ENCODE data around the gene HMCN2. TPM values are rescaled to one million over a fixed set of nuclear protein-coding genes. Genes with fewer than 3 reads are reported as not detected.

Gene HMCN2
- total RNA-seq, 1 experiment from 2014 or later, result not detected

DNA sequence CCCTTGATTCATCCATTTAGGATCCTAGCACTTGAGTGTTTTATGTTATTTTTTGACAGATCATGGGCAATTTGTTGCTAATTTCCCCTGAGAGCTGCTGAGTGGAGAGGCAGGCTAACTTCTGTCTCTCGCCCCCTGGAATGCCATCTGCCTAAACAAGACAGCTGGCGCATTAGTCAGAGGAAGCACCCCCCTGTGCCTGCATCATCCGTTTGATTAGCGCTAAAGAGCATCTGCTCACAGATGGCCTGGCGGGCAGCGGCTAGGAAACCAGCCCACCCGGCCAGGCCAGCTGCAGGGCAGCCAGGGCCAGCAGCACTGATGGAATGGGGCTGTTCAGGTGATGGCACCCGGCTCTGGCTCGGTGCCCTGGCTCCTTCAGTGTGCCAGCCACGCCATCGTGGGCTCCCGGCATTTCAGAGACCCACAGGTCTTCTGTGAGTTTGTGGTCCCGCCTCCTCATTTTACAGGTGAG, 156.3 kb downstream of the HMCN2 start:
- no peak for DNase-seq (ENCODE audit: low read depth, low spot score)
- in situ Hi-C loops (cut with HindIII; ENCODE audit: low pct_unique_long_range_greater_than_20kb, low sequenced_read_pairs), result no loop called here

GRCh38 chr9:130422546-130422945, 157.0 kb downstream of the HMCN2 start:
- no peak for DNase-seq (ENCODE audit: low read depth, low spot score)
- in situ Hi-C loops (cut with HindIII; ENCODE audit: low pct_unique_long_range_greater_than_20kb, low sequenced_read_pairs), result no loop called here

DNA sequence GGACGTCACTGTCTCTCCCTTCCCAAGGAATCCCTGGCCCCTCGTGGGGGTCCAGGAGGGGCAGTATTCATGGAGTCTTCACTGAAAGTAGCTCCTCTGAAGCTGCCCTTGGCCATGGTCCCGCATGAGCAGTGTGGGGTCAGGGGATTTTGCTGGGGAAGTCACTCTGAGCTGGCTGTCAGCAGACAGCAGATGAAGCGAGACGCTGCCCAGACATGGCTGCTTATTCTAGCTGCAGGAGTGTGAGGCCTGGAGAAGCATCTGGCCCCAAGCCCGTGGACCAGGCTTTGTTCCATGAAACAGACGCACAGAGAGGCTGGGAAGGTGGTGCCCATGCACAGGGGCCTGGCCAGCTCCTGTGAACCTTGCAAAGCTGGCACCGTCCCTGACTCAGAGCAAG, 157.7 kb downstream of the HMCN2 start:
- DNase-seq (ENCODE audit: low read depth, low spot score), result no peak
- in situ Hi-C loops (cut with HindIII; ENCODE audit: low pct_unique_long_range_greater_than_20kb, low sequenced_read_pairs), result no loop called here

DNA sequence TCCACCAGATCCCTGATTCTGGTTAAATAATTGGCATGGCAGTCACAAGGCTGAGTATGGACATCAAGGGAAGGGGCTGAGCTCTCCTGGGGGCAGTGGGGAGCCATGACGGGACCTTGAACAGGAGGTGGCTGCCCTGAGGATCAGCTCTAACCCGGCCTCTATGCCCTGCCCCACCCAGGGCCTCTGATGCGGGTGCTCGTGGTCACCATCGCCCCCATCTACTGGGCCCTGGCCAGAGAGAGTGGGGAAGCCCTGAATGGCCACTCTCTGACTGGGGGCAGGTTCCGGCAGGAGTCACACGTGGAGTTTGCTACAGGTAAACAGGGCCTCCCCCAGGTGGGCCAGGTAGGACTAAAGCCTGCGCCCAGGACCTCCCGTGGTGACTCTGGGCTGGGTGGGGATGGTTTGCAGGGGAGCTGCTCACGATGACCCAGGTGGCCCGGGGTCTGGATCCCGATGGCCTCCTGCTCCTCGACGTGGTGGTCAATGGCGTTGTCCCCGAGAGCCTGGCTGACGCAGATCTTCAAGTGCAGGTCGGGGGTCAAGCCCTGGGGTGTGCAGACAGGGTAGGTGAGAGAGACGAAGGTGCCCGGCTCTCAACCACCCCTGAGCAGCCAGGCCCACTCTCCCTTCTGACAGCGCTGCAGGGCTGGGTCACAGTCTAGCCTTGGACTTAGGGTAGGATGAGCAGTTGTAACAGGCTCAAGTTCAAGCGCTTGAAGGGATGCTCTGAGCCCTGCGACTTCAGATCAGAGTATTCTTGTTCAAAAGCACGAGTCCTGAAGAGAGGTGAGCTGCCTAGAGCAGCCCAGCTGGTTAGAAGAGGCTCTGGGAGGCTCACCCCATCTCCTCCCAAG, 159.3 kb downstream of the HMCN2 start:
- in situ Hi-C loops (cut with HindIII; ENCODE audit: low pct_unique_long_range_greater_than_20kb, low sequenced_read_pairs), result no loop called here
- no peak for DNase-seq (ENCODE audit: low read depth, low spot score)

DNA sequence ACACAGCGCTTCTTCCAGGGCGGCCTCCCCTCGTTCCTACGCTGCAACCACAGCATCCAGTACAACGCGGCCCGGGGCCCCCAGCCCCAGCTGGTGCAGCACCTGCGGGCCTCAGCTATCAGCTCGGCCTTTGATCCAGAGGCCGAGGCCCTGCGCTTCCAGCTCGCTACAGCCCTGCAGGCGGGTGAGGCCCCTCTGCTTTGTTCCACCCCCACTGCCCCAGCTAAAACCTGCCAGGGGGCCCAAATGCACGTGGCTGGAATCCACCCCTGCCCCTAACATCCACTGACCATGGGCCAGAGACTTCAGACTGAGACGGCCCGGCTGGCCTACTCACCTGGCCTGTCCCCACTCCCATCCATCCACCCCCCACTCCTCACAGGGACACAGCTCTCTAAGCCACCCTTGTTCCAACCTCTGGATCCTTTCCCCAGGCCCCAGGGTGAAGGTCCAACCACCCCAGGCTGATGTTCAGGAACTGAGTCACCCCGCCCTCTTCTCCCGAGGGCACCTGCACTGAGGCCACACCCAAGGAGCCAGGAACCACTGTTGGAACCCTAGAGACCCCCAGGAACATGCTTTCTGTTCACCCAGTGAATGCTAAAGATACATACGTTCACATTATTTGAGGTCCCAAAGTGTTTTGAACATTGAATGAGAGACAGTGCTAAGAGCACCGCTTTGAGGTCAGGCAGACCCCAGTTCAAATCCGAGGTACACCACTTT, 160.3 kb downstream of the HMCN2 start:
- no peak for DNase-seq (ENCODE audit: low read depth, low spot score)
- in situ Hi-C loops (cut with HindIII; ENCODE audit: low pct_unique_long_range_greater_than_20kb, low sequenced_read_pairs), result no loop called here

- DNase-seq (ENCODE audit: low read depth, low spot score), result no peak
- in situ Hi-C loops (cut with HindIII; ENCODE audit: low pct_unique_long_range_greater_than_20kb, low sequenced_read_pairs), result no loop called here
Observed at GRCh38 chr9:130426467-130426773, 160.9 kb downstream of the HMCN2 start.

DNA sequence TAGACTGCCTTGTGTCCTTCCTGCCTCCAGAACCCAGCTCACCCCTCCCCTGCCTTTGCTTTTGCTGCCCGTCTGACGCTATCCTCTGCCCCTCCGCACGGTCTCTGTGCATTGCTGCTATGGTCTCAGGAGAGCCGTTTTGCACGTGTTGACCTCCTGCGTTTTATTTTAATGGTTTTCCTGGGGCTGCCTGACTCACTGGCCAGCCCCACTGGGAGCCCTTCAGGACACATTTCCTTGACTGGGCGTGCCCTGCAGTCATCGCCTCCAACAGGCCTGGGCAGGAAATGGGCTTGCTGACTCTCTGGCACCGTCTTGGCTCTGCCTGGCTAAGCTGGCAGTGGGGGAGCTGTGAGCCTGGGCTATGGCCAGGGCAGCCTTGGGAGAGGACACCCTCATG, 161.3 kb downstream of the HMCN2 start:
- DNase-seq (ENCODE audit: low read depth, low spot score), result peak; percentile 26
- in situ Hi-C loops (cut with HindIII; ENCODE audit: low pct_unique_long_range_greater_than_20kb, low sequenced_read_pairs), result no loop called here

DNA sequence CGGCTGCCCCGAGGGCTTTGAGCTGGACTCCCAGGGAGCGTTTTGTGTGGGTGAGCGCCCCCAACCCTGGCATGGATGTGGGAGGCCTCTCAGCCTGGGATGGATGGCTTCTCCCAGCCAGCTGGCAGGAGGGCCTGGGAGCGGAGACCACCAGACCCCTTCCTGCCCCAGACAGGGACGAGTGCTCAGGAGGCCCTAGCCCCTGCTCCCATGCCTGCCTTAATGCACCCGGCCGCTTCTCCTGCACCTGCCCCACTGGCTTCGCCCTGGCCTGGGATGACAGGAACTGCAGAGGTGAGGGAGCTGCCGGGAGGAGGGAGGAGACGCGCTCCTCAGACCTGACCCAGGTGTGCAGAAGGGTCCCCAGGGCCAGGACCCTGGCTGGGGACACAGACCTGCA, 161.8 kb downstream of the HMCN2 start:
- no peak for DNase-seq (ENCODE audit: low read depth, low spot score)
- in situ Hi-C loops (cut with HindIII; ENCODE audit: low pct_unique_long_range_greater_than_20kb, low sequenced_read_pairs), result no loop called here

GRCh38 chr9:130428086-130428665, 162.6 kb downstream of the HMCN2 start:
- no peak for DNase-seq (ENCODE audit: low read depth, low spot score)
- in situ Hi-C loops (cut with HindIII; ENCODE audit: low pct_unique_long_range_greater_than_20kb, low sequenced_read_pairs), result no loop called here

GRCh38 chr9:130429381-130429780, 163.8 kb downstream of the HMCN2 start:
- DNase-seq (ENCODE audit: low read depth, low spot score), result no peak
- in situ Hi-C loops (cut with HindIII; ENCODE audit: low pct_unique_long_range_greater_than_20kb, low sequenced_read_pairs), result no loop called here

GRCh38 chr9:130429831-130430230, 164.3 kb downstream of the HMCN2 start:
- in situ Hi-C loops (cut with HindIII; ENCODE audit: low pct_unique_long_range_greater_than_20kb, low sequenced_read_pairs), result no loop called here
- no peak for DNase-seq (ENCODE audit: low read depth, low spot score)

DNA sequence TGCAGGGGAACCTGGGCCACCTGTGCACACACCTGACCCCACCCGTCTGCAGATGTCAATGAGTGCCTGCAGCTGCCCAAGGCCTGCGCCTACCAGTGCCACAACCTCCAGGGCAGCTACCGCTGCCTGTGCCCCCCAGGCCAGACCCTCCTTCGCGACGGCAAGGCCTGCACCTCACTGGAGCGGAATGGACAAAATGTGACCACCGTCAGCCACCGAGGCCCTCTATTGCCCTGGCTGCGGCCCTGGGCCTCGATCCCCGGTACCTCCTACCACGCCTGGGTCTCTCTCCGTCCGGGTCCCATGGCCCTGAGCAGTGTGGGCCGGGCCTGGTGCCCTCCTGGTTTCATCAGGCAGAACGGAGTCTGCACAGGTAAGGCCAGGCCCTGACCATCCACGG, 164.7 kb downstream of the HMCN2 start:
- no peak for DNase-seq (ENCODE audit: low read depth, low spot score)
- in situ Hi-C loops (cut with HindIII; ENCODE audit: low pct_unique_long_range_greater_than_20kb, low sequenced_read_pairs), result no loop called here

DNA sequence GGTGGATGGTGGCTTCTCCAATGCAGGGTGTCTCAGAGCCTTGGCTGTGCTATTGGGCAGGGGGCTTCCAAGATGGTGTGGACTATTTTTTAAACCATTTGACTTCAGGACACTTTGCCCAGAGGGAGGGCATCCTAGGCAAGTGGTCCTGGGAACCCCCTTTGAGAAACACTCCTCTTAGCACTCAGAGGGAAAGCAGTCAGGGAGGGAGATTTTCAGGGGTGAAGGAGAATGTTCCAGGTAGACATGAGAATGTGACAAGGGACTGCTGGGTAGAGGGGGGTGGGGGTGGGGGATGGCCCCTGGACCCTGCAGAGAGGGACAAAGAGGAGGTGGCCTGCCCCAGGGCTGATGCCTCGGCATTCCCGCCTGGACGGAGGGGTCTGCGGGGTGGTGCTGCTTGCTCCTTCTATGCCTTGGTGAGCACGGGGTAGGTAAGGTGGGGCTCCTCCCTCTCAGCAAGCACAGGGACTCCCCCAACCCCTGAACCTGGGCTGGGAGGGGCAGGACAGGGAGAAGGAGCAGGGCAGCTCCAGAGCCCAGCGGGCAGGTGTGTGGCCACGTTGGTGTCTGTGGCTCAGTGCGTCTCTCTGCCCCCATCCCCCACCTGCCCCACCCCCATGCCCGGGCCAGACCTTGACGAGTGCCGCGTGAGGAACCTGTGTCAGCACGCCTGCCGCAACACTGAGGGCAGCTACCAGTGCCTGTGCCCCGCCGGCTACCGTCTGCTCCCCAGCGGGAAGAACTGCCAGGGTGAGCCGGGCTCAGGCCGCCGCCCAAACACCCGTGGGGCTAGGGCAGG, 165.4 kb downstream of the HMCN2 start:
- DNase-seq (ENCODE audit: low read depth, low spot score), result no peak
- in situ Hi-C loops (cut with HindIII; ENCODE audit: low pct_unique_long_range_greater_than_20kb, low sequenced_read_pairs), result no loop called here

GRCh38 chr9:130431536-130432303, 166.2 kb downstream of the HMCN2 start:
- in situ Hi-C loops (cut with HindIII; ENCODE audit: low pct_unique_long_range_greater_than_20kb, low sequenced_read_pairs), result no loop called here
- no peak for DNase-seq (ENCODE audit: low read depth, low spot score)

DNA sequence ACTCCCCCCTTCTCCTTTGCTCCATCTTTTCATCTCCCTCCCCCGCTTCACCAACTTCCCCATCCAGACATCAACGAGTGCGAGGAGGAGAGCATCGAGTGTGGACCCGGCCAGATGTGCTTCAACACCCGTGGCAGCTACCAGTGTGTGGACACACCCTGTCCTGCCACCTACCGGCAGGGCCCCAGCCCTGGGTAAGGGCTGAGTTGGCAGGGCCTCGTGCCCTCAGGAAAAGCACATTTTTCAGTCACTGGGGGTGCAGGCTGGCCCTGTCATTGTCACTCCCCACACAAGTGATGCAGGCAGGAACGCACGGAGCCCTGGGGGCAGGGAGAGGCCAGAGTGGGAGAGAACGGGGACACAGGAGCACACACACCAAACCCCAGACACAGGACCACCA, 166.8 kb downstream of the HMCN2 start:
- DNase-seq (ENCODE audit: low read depth, low spot score), result no peak
- in situ Hi-C loops (cut with HindIII; ENCODE audit: low pct_unique_long_range_greater_than_20kb, low sequenced_read_pairs), result no loop called here

GRCh38 chr9:130432796-130433167, 167.2 kb downstream of the HMCN2 start:
- no peak for DNase-seq (ENCODE audit: low read depth, low spot score)
- in situ Hi-C loops (cut with HindIII; ENCODE audit: low pct_unique_long_range_greater_than_20kb, low sequenced_read_pairs), result no loop called here

GRCh38 chr9:130433168-130433946, 167.8 kb downstream of the HMCN2 start:
- DNase-seq (ENCODE audit: low read depth, low spot score), result peak; percentile 57
- in situ Hi-C loops (cut with HindIII; ENCODE audit: low pct_unique_long_range_greater_than_20kb, low sequenced_read_pairs), result no loop called here
